ENCODE measurements around the gene DNAH7.
"Not testable (repeated sequence)": the region's sequence is repeated elsewhere in the genome, so short reads cannot be mapped to it uniquely, and the experiment has no call there.

DNAH7 gene

DNA sequence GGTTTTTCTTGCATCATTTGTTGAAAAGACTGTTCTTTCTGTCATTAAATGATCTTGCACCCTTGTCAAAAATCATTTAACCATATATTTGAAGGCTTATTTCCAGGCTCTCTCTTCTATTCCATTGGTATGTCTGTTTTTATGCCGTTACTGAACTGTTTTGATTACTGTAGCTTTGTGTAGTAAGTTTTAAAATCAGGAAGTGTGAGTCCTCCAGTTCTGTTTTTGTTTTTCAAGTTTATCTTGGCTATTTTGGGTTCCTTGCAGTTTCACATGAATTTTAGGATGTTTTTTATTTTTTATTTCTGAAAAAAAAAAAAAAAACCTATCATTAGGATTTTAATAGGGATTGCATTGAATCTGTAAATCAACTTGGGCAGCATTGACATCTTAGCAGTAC, 372.6 kb downstream of the DNAH7 start:
- H3K36me3 ChIP-seq (ENCODE audit: control insufficient read depth in 2 of 2, insufficient read depth in 2 of 2, low read length in 2 of 2): peaks cover 0 to 2% of the 10 kb centered on the region in 2 donors
- no peak overlapping the region for H3K4me3 ChIP-seq (ENCODE audit: low read length in 2 of 2)
- no peak overlapping the region for H3K27ac ChIP-seq (ENCODE audit: low read length)
- no peak overlapping the region for H3K9ac ChIP-seq (ENCODE audit: low read length in 2 of 2)
- no peaks in the 10 kb centered on the region for H3K27me3 ChIP-seq (ENCODE audit: control insufficient read depth in 1 of 2, insufficient read depth in 2 of 2, low read length in 2 of 2)
- H3K9me3 ChIP-seq (ENCODE audit: control insufficient read depth in 2 of 2, low read length in 2 of 2): peaks cover 2 to 7% of the 10 kb centered on the region in 2 donors
- H3K4me1 ChIP-seq (ENCODE audit: control insufficient read depth, insufficient read depth, low read length): no peaks in the 10 kb centered on the region

DNA sequence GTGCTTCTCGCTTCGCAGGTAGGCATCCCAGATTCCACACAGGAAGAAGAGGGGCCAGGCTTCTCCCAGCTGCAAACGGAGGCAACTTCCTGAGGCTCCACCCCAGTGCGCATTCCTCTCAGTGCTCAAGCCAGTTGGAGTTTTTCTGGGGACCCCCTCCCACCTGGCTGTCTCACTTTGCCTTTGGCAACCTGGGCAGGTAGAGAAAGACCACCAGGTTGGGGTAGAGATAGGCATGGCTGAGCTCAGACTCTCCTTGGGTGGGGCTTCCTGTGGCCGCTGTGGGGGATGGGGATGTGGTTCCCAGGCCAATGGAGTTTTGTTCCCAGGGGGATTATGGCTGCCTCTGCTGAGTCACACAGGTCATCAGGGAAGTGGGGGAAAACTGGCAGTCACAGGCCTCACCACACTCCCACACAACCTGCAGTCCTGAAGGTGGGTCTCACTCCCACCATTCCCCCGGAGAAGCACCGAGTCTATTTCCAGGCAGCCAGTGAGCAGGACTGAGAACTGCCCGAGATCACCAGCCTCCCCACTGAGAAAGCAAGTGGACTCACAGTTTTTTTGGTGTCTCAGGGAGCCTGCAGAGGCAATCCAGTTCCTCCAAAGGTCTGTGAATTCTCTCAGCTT, 373.5 kb downstream of the DNAH7 start:
- H3K9ac ChIP-seq (ENCODE audit: low read length in 2 of 2): no peak overlapping the region
- no peaks in the 10 kb centered on the region for H3K9me3 ChIP-seq (ENCODE audit: control insufficient read depth in 2 of 2, low read length in 2 of 2)
- H3K27me3 ChIP-seq (ENCODE audit: control insufficient read depth in 1 of 2, insufficient read depth in 2 of 2, low read length in 2 of 2): no peaks in the 10 kb centered on the region
- no peak overlapping the region for H3K27ac ChIP-seq (ENCODE audit: low read length)
- H3K4me3 ChIP-seq (ENCODE audit: low read length in 2 of 2): no peak overlapping the region
- H3K36me3 ChIP-seq (ENCODE audit: control insufficient read depth in 2 of 2, insufficient read depth in 2 of 2, low read length in 2 of 2): peaks cover 0 to 2% of the 10 kb centered on the region in 2 donors
- no peaks in the 10 kb centered on the region for H3K4me1 ChIP-seq (ENCODE audit: control insufficient read depth, insufficient read depth, low read length)

DNA sequence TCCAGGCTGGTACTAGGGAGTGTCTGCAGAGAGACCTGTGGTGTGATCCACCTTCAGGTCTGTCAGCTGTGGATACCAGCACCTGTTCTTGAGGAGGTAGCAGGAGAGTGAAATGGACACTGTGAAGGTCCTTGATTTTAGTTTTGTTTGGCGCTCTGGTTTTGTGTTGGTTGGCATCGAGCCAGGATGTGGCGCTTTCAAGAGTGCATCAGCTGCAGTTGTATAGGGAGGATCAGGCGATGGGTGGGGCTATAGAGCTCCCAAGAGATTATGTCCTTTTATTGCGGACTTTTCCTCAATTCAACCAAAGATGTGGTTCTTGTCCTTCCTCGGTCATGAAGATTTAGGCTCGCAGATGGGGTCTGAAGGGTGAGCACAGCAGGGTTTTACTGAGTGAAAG, 374.1 kb downstream of the DNAH7 start:
- H3K4me1 ChIP-seq (ENCODE audit: control insufficient read depth, insufficient read depth, low read length): no peaks in the 10 kb centered on the region
- no peaks in the 10 kb centered on the region for H3K27me3 ChIP-seq (ENCODE audit: control insufficient read depth in 1 of 2, insufficient read depth in 2 of 2, low read length in 2 of 2)
- H3K27ac ChIP-seq (ENCODE audit: low read length): no peak overlapping the region
- H3K4me3 ChIP-seq (ENCODE audit: low read length in 2 of 2): no peak overlapping the region
- no peak overlapping the region for H3K9ac ChIP-seq (ENCODE audit: low read length in 2 of 2)
- peaks cover 0 to 2% of the 10 kb centered on the region in 2 donors for H3K36me3 ChIP-seq (ENCODE audit: control insufficient read depth in 2 of 2, insufficient read depth in 2 of 2, low read length in 2 of 2)
- H3K9me3 ChIP-seq (ENCODE audit: control insufficient read depth in 2 of 2, low read length in 2 of 2): no peaks in the 10 kb centered on the region

DNA sequence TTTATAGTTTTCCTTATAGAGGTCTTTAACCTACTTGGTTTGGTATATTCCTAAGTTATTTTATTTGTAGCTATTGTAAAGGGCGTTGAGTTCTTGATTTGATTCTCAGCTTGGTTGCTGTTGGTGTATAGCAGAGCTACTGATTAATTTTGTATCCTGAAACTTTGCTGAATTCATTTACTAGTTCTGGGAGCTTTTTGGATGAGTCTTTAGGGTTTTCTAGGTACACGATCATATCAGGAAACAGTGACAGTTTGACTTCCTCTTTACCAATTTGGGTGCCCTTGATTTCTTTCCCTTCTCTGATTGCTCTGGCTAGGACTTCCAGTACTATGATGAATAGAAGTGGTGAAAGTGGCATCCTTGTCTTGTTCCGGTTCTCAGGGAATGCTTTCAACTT, 376.1 kb downstream of the DNAH7 start:
- H3K9me3 ChIP-seq (ENCODE audit: control insufficient read depth in 2 of 2, low read length in 2 of 2); H3K36me3 ChIP-seq (ENCODE audit: control insufficient read depth in 2 of 2, insufficient read depth in 2 of 2, low read length in 2 of 2); H3K4me1 ChIP-seq (ENCODE audit: control insufficient read depth, insufficient read depth, low read length); H3K4me3 ChIP-seq (ENCODE audit: low read length in 2 of 2); H3K27ac ChIP-seq (ENCODE audit: low read length); H3K9ac ChIP-seq (ENCODE audit: low read length in 2 of 2); H3K27me3 ChIP-seq (ENCODE audit: control insufficient read depth in 1 of 2, insufficient read depth in 2 of 2, low read length in 2 of 2): not testable (repeated sequence)
